Hepatocyte (in vitro differentiated cells): ENCODE data around the gene TMCC1. TPM values are rescaled to one million over a fixed set of nuclear protein-coding genes. Genes with fewer than 3 reads are reported as not detected.

ENCODE experiments used
- DNase-seq: peaks from one replicate; pipeline ENCODE4 v3.0.0-alpha.2; 2016; ENCODE audit warnings: low spot score
- H2AFZ ChIP-seq: fragments of 200-600 bp; sonication (generic); 2 replicates; pipeline ENCODE4 v1.6.0; 2016; ENCODE audit warnings: antibody characterized with exemption, mild to moderate bottlenecking
- H3K27ac ChIP-seq: fragments of 200-600 bp; sonication (generic); 2 replicates; pipeline ENCODE4 v1.5.1; 2016; ENCODE audit warnings: mild to moderate bottlenecking
- H3K27me3 ChIP-seq: fragments of 200-600 bp; sonication (generic); 2 replicates; pipeline ENCODE4 v1.6.1; 2016
- H3K36me3 ChIP-seq: fragments of 200-600 bp; sonication (generic); replicated peaks from 2 replicates; pipeline ENCODE4 v1.5.1; 2016; ENCODE audit warnings: low read depth; ENCODE audit not compliant: insufficient read depth
- H3K4me1 ChIP-seq: fragments of 200-600 bp; sonication (generic); 2 replicates; pipeline ENCODE4 v1.5.1; 2016; ENCODE audit warnings: mild to moderate bottlenecking, moderate library complexity; ENCODE audit not compliant: insufficient read depth
- H3K4me2 ChIP-seq: fragments of 200-600 bp; sonication (generic); 2 replicates; pipeline ENCODE4 v1.6.0; 2016
- H3K4me3 ChIP-seq: fragments of 200-600 bp; sonication (generic); 2 replicates; pipeline ENCODE4 v1.5.1; 2016; ENCODE audit warnings: mild to moderate bottlenecking
- H3K79me2 ChIP-seq: fragments of 200-600 bp; sonication (generic); 2 replicates; pipeline ENCODE4 v1.6.0; 2017; ENCODE audit warnings: mild to moderate bottlenecking
- H3K9me2 ChIP-seq: fragments of 200-600 bp; sonication (generic); replicated peaks from 2 replicates; pipeline ENCODE4 v1.6.0; 2017; ENCODE audit warnings: mild to moderate bottlenecking; ENCODE audit not compliant: insufficient read depth
- H3K9me3 ChIP-seq: fragments of 200-600 bp; sonication (generic); 2 replicates; pipeline ENCODE4 v1.5.1; 2016; ENCODE audit warnings: low read depth, mild to moderate bottlenecking
- H4K20me1 ChIP-seq: fragments of 200-600 bp; sonication (generic); 2 replicates; pipeline ENCODE4 v1.6.0; 2016; ENCODE audit warnings: mild to moderate bottlenecking; ENCODE audit not compliant: insufficient read depth, poor library complexity, severe bottlenecking
- CTCF ChIP-seq: fragments of 200-600 bp; sonication (generic); IDR thresholded peaks from 2 replicates; pipeline ENCODE4 v1.5.1; 2016; ENCODE audit warnings: antibody characterized with exemption, mild to moderate bottlenecking; ENCODE audit not compliant: poor library complexity
- EZH2 ChIP-seq: fragments of 200-600 bp; sonication (generic); IDR thresholded peaks from 2 replicates; pipeline ENCODE4 v1.6.1; 2016; ENCODE audit warnings: antibody characterized with exemption, mild to moderate bottlenecking, borderline replicate concordance
- EZH2phosphoT487 ChIP-seq: fragments of 200-600 bp; sonication (generic); IDR thresholded peaks from one replicate; pipeline ENCODE4 v1.6.1; 2018; ENCODE audit warnings: antibody characterized with exemption, mild to moderate bottlenecking, low read depth, moderate library complexity; ENCODE audit not compliant: unreplicated experiment, severe bottlenecking
- WGBS: methylation state at CpG from one replicate; pipeline ENCODE4 v1.1.6; 2016; ENCODE audit warnings: low lambda C conversion rate; ENCODE audit errors: missing lambda C conversion rate; 5-methylcytosine and 5-hydroxymethylcytosine counted together
- polyA plus RNA-seq: library from polyadenylated mRNA; unstranded; fragments of >200 nt; fragmentation: Nextera tagmentation; extraction: Ambion mirVana; gene quantifications from 2 replicates; pipeline ENCODE4 v1.2.1, GENCODE V29; 2016
- total RNA-seq: library from RNA; depleted of rRNA; stranded (reverse); fragments of >200 nt; gene quantifications from 2 replicates; pipeline ENCODE4 v1.2.3, GENCODE V29; 2014

TMCC1 gene
- total and polyA plus RNA-seq, 2 experiments from 2014 or later: 7.0 to 17.3 TPM

GRCh38 chr3:129665024-129665768 lies 228.3 kb downstream of the TMCC1 start:
- Histone ChIP-seq H3K9me2 (no peaks in the 10 kb centered on the region), H3K36me3 (no peaks in the 10 kb centered on the region), H2AFZ (no peak overlapping the region), H4K20me1 (no peaks in the 10 kb centered on the region), H3K9me3 (no peaks in the 10 kb centered on the region), H3K4me1 (no peaks in the 10 kb centered on the region), H3K27ac (no peak overlapping the region), H3K4me3 (no peak overlapping the region), H3K4me2 (no peak overlapping the region), H3K27me3 (no peaks in the 10 kb centered on the region), H3K79me2 (peaks cover 37% of the 10 kb centered on the region)
- no peak for DNase-seq
- over 99% methylated on average over 3 of the region's 3 CpGs for WGBS
- TF ChIP-seq EZH2: no peak
- TF ChIP-seq EZH2phosphoT487: no peak
- no peak for TF ChIP-seq CTCF

- Histone ChIP-seq H3K27ac (no peak overlapping the region), H3K4me3 (no peak overlapping the region)
Measured at GRCh38 chr3:129663930-129664646, 229.4 kb downstream of the TMCC1 start.

GRCh38 chr3:129663045-129663446 lies 230.5 kb downstream of the TMCC1 start:
- H2AFZ ChIP-seq: no peak overlapping the region
- peaks cover 28% of the 10 kb centered on the region for H3K79me2 ChIP-seq
- no peak overlapping the region for H3K4me2 ChIP-seq
- no peaks in the 10 kb centered on the region for H3K27me3 ChIP-seq
- no peaks in the 10 kb centered on the region for H3K9me2 ChIP-seq
- no peaks in the 10 kb centered on the region for H4K20me1 ChIP-seq
- peaks cover under 1% of the 10 kb centered on the region for H3K4me1 ChIP-seq
- H3K36me3 ChIP-seq: no peaks in the 10 kb centered on the region
- H3K4me3 ChIP-seq: no peak overlapping the region
- no peaks in the 10 kb centered on the region for H3K9me3 ChIP-seq
- WGBS: 55% methylated on average over 1 of the region's 1 CpG
- peak; percentile 12 for DNase-seq
- TF ChIP-seq CTCF (no peak), EZH2phosphoT487 (no peak), EZH2 (no peak)
- H3K27ac ChIP-seq: peak overlapping the region; percentile 22

More at GRCh38 chr3:129663930-129664646, 229.4 kb downstream of the TMCC1 start:
- Histone ChIP-seq H3K9me2 (no peaks in the 10 kb centered on the region), H3K36me3 (no peaks in the 10 kb centered on the region), H3K27me3 (no peaks in the 10 kb centered on the region), H3K4me1 (no peaks in the 10 kb centered on the region), H2AFZ (no peak overlapping the region), H3K79me2 (peaks cover 31% of the 10 kb centered on the region), H3K9me3 (no peaks in the 10 kb centered on the region), H4K20me1 (no peaks in the 10 kb centered on the region), H3K4me2 (no peak overlapping the region)
- no peak for TF ChIP-seq EZH2phosphoT487
- no peak for TF ChIP-seq CTCF
- TF ChIP-seq EZH2: no peak
- DNase-seq: no peak
- WGBS: 64% methylated on average over 6 of the region's 6 CpGs
